ENCODE measurements around the gene MIPEP. TPM values are rescaled to one million over a fixed set of nuclear protein-coding genes. Genes with fewer than 3 reads are reported as not detected.
A peak's percentile ranks its signal among the peaks of the same experiment; 100 is the strongest.

The MIPEP gene
- total RNA-seq, 1 donor from 2014 or later = 45.1 TPM

- intact Hi-C loops (cut with DNase I) = no loop called here
- DNase-seq (no peak), ATAC-seq (ENCODE audit: poor library complexity) (peak; percentile 36)
These were observed 149.2 kb downstream of the MIPEP start for GRCh38 chr13:23740002-23740401.

- intact Hi-C loops (cut with DNase I) = no loop called here
- DNase-seq (no peak), ATAC-seq (ENCODE audit: poor library complexity) (peak; percentile 70)
These were observed 149.6 kb downstream of the MIPEP start for GRCh38 chr13:23739596-23739995.

DNA sequence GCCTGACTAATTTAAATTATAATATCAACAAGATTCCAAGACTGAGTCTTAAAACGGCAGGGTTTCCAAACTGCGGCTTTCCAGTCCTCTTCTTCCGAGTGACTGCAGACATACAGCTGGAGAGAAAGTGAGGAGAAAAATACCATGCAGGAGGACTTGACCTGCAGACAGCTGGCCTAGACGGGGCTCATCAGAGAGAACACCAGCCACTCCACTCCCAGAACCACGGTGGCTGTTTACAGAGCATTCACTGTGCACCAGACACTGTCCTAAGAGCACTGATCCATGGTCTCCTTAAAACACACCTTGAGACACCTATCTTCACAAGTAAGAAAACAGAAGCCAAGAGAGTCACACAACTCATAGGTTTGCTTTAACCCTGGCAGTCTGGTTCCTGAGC is 152.7 kb downstream of the MIPEP start:
- ATAC-seq (ENCODE audit: poor library complexity) (no peak), DNase-seq (no peak)
- intact Hi-C loops (cut with DNase I) = no loop called here

GRCh38 chr13:23735329-23735728 is 153.9 kb downstream of the MIPEP start:
- intact Hi-C loops (cut with DNase I) = no loop called here
- ATAC-seq (ENCODE audit: poor library complexity) = no peak
- no peak for DNase-seq

GRCh38 chr13:23731709-23732108 is 157.5 kb downstream of the MIPEP start:
- intact Hi-C loops (cut with DNase I) = no loop called here
- DNase-seq = no peak
- no peak for ATAC-seq (ENCODE audit: poor library complexity)

- ATAC-seq (ENCODE audit: poor library complexity) (no peak), DNase-seq (no peak)
- intact Hi-C loops (cut with DNase I) = no loop called here
These were observed 158.9 kb downstream of the MIPEP start for GRCh38 chr13:23730251-23730650.

DNA sequence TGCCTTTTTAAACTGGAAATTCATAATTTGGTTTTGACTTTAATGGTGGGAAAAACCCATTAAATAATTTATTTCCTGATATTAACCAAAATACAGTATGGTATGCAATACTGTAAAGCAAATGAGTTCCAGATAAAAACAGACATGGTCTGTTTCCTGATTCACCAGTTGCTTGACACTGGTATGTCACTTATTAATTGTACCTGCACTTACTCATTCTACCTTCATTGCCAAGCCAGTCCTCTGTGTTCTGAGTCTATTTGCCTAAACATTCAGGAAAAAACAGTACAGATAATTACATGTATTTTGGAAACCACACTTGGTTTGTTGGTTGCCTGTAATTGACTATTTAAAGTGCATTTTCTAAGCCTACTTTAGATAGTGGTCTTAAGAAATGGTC is 159.7 kb downstream of the MIPEP start:
- ATAC-seq (ENCODE audit: poor library complexity) = no peak
- intact Hi-C loops (cut with DNase I) = no loop called here
- DNase-seq = no peak

- DNase-seq (no peak), ATAC-seq (ENCODE audit: poor library complexity) (no peak)
- intact Hi-C loops (cut with DNase I) = no loop called here
These were observed 160.4 kb downstream of the MIPEP start for GRCh38 chr13:23728807-23729206.

DNA sequence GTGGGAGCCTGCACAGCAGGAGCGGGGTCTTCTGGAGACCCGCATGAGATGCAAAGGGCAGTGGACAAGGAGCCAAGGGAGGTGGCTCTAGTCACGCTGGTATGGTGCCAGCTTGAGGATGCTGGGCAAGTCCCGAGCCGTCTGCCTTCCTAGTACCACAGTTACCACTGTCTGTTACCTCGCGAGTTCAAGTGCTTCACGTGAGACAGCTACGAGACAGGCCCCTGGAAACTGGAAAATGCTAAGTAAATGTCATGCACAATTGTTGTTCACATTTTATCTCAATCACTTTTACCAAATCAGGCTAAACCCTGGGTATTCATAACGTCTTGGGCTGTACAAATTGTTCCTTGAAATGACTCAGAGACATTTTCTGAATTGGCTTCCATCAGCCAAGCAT is 163.3 kb downstream of the MIPEP start:
- DNase-seq = no peak
- intact Hi-C loops (cut with DNase I) = no loop called here
- peak; percentile 20 for ATAC-seq (ENCODE audit: poor library complexity)

- intact Hi-C loops (cut with DNase I) = no loop called here
- DNase-seq (no peak), ATAC-seq (ENCODE audit: poor library complexity) (no peak)
These were observed 164.8 kb downstream of the MIPEP start for GRCh38 chr13:23724196-23724970.

- intact Hi-C loops (cut with DNase I) = no loop called here
- DNase-seq = no peak
- peak; percentile 38 for ATAC-seq (ENCODE audit: poor library complexity)
These were observed 165.7 kb downstream of the MIPEP start for GRCh38 chr13:23723471-23723870.

DNA sequence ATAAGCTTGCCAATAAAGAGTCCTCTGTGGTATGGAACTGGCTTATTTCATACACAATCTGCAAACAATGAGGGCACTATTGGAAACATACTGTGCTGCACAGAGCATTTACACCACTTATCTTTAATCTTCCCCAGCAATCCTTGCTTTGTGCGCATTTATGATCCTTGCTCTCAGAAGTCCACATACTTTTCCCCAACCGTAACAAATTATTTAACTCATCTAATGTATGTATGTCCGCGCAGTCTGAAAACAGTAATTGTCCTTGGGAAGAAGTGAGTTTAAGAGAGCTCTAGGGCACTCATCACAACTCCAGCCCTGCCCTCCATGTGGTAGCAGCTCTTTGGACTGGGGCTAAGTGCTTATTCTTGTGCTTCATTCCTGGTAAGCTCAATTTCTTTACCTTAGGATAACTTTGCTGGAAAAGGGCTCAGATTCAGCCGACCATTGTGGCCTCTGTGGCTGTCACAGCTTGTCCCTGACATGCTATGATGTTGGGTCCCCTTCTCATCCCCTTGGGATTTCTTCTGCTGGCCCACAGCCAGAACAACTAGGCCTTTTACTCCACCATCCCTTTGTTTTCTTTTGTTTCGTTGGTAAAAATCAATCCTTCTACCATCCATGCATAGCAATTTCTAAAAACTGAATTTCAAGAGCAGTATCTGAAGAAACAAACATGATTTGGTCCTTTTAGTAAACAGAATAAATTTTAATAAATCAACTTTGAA is 166.3 kb downstream of the MIPEP start:
- intact Hi-C loops (cut with DNase I) = no loop called here
- ATAC-seq (ENCODE audit: poor library complexity) (no peak), DNase-seq (no peak)

DNA sequence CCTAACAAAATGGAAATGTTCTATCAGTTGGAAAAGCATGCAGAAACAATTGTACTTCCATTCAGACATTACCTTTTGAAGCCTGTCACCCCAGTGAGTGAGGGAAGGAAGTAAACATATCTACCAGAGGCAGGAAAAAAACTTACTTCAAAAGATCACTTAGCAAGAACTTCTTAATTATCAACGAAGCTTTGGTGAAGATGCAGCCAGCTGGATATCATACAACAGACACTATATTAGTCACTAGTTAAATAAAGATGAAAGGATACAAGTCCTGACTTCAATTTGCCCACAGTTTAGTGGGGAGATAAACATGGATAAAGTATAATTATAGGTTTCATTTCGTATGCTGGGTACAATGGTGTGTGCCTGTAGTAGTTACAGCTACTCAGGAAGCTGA is 170.2 kb downstream of the MIPEP start:
- intact Hi-C loops (cut with DNase I) = no loop called here
- DNase-seq (no peak), ATAC-seq (ENCODE audit: poor library complexity) (no peak)

DNA sequence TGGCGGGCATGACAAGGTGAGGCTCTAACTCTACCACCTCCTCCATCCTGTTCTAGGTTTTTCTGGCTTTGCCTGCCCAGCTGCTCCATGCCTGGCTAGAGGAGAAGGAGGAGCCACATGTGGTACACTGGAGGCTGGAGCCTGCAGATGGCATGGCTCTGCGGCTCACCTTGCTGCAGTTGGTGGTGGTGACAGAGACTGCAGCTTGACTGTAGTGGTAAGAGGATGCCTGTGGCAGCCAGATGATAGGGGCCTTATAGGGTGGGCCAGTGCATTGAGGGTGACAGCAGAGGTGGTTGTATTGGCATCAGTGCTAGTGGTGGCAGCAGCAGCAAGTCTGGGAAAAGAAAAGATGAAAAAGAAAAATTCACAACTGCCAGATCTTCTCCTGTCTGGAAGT is 172.8 kb downstream of the MIPEP start:
- ATAC-seq (ENCODE audit: poor library complexity) (no peak), DNase-seq (no peak)
- intact Hi-C loops (cut with DNase I) = no loop called here

GRCh38 chr13:23715762-23716235 is 173.4 kb downstream of the MIPEP start:
- ATAC-seq (ENCODE audit: poor library complexity) (peak; percentile 58), DNase-seq (no peak)
- intact Hi-C loops (cut with DNase I) = no loop called here

- ATAC-seq (ENCODE audit: poor library complexity) = no peak
- intact Hi-C loops (cut with DNase I) = no loop called here
- no peak for DNase-seq
These were observed 174.0 kb downstream of the MIPEP start for GRCh38 chr13:23715092-23715761.

- intact Hi-C loops (cut with DNase I) = no loop called here
- no peak for DNase-seq
These were observed 174.5 kb downstream of the MIPEP start for GRCh38 chr13:23714672-23715071.

DNA sequence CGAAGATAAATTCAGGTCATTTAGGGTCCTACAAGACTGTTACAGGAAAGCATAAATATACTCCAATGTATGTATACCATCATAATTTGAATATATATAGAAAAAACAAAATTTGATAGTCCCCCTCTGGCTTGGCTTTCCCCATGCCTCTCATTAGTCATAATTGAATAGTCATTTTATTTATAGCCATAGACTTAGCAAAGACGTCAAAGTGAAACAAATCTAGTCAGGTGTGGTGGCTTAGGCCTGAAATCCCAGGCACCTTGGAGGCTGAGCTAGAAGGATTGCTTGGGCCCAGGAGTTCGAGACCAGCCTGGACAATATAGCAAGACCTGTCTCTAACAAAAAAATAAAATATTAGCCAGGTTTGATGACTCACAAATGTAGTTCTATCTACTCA is 177.8 kb downstream of the MIPEP start:
- no peak for ATAC-seq (ENCODE audit: poor library complexity)
- no peak for DNase-seq
- intact Hi-C loops (cut with DNase I) = no loop called here

More at GRCh38 chr13:23714672-23715071, 174.5 kb downstream of the MIPEP start:
- ATAC-seq (ENCODE audit: poor library complexity) = no peak

DNA sequence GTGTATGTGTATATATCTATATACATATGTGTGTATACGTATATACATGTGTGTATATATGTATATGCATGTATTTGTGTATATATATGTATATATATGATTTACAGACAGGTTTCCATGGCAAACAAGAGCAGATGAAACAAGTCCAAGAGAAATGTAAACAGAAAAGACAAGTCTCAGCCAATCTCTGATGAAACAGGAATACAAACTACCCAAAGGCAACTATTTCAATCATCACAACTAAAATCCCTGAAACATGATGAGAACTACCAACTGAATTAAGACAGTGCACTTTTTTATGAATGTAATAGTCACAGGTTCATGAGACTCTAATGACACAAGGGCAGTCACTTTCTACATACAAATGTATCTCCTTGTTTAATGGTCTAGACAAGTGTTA is 178.8 kb downstream of the MIPEP start:
- ATAC-seq (ENCODE audit: poor library complexity) (no peak), DNase-seq (no peak)
- intact Hi-C loops (cut with DNase I) = no loop called here

DNA sequence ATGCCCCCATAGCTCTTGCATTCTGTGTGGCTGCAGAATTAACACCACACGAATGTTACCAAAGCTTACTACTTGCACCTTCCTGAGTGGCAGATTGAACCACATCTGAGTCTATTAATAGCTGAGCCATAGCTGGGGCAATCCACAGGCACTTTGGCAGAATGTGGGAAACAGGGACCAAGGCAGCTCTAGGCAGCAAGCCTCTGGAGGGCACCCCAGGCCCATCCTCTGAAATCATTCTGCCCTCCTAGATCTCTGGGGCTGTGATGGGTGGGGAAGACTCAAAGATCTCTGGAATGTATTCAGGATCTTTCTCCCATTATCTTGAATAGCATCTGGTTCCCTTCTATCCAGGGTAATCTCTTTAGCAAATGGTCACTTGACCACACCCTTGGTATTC is 179.7 kb downstream of the MIPEP start:
- ATAC-seq (ENCODE audit: poor library complexity) = peak; percentile 89
- intact Hi-C loops (cut with DNase I) = loop anchor here (10.0 kb wide), 1 partner anchor 105 kb away; no protein-coding TSS in a partner anchor
- no peak for DNase-seq

Data from Right ventricle myocardium superior (tissue), 1 donor.